HG02852 (cell line): ENCODE measurements around the gene KANSL1.
"Not testable (repeated sequence)": the region's sequence is repeated elsewhere in the genome, so short reads cannot be mapped to it uniquely, and the experiment has no call there.

Experiments
- ATAC-seq: cut with Tn5 transposase; IDR thresholded peaks from one replicate; pipeline ENCODE4 v1.9.1; 2021; ENCODE audit warnings: mild to moderate bottlenecking, moderate library complexity; ENCODE audit not compliant: unreplicated experiment

The KANSL1 gene

GRCh38 chr17:46087871-46088270 lies 105.4 kb downstream of the KANSL1 start:
- not testable (repeated sequence) for ATAC-seq

- no peak for ATAC-seq
These were observed 106.4 kb downstream of the KANSL1 start for GRCh38 chr17:46086821-46087220.

- no peak for ATAC-seq
These were observed 107.7 kb downstream of the KANSL1 start for GRCh38 chr17:46085522-46085921.

- no peak for ATAC-seq
These were observed 111.0 kb downstream of the KANSL1 start for GRCh38 chr17:46082257-46082656.

GRCh38 chr17:46081018-46081320 lies 112.3 kb downstream of the KANSL1 start:
- ATAC-seq, result no peak

- ATAC-seq, result no peak
These were observed 112.9 kb downstream of the KANSL1 start for GRCh38 chr17:46080118-46081017.

- no peak for ATAC-seq
These were observed 114.6 kb downstream of the KANSL1 start for GRCh38 chr17:46078675-46079074.

- ATAC-seq, result no peak
These were observed 118.7 kb downstream of the KANSL1 start for GRCh38 chr17:46074540-46074939.

GRCh38 chr17:46072998-46073397 lies 120.2 kb downstream of the KANSL1 start:
- ATAC-seq, result no peak

- ATAC-seq, result no peak
These were observed 121.4 kb downstream of the KANSL1 start for GRCh38 chr17:46071796-46072195.

GRCh38 chr17:46064460-46064859 lies 128.8 kb downstream of the KANSL1 start:
- ATAC-seq, result no peak

- ATAC-seq, result no peak
These were observed 130.0 kb downstream of the KANSL1 start for GRCh38 chr17:46063241-46063640.

- no peak for ATAC-seq
These were observed 131.8 kb downstream of the KANSL1 start for GRCh38 chr17:46061435-46061834.

- ATAC-seq, result no peak
These were observed 132.8 kb downstream of the KANSL1 start for GRCh38 chr17:46060461-46060860.

- ATAC-seq, result no peak
These were observed 133.7 kb downstream of the KANSL1 start for GRCh38 chr17:46059486-46059885.

GRCh38 chr17:46057366-46057765 lies 135.9 kb downstream of the KANSL1 start:
- ATAC-seq, result no peak

GRCh38 chr17:46056800-46057304 lies 136.4 kb downstream of the KANSL1 start:
- no peak for ATAC-seq

GRCh38 chr17:46053911-46054534 lies 139.2 kb downstream of the KANSL1 start:
- ATAC-seq, result no peak

GRCh38 chr17:46049656-46050055 lies 143.6 kb downstream of the KANSL1 start:
- ATAC-seq, result no peak

GRCh38 chr17:46047856-46048255 lies 145.4 kb downstream of the KANSL1 start:
- ATAC-seq, result no peak

GRCh38 chr17:46047398-46047797 lies 145.8 kb downstream of the KANSL1 start:
- ATAC-seq, result no peak

- no peak for ATAC-seq
These were observed 146.3 kb downstream of the KANSL1 start for GRCh38 chr17:46046957-46047356.
